ENCODE results near the gene TMEM92. TPM values are rescaled to one million over a fixed set of nuclear protein-coding genes. Genes with fewer than 3 reads are reported as not detected.
A peak's percentile ranks its signal among the peaks of the same experiment; 100 is the strongest.

TMEM92 gene
- total RNA-seq, 1 experiment from 2014 or later: 1.5 TPM

- no TSS peak for BruUV-seq (replicated peaks)
- Mint-ChIP-seq H3K4me1 (ENCODE audit: insufficient read depth, unreplicated experiment) (peaks cover 28% of the 10 kb centered on the region), H3K27me3 (ENCODE audit: insufficient read depth, unreplicated experiment) (no peaks in the 10 kb centered on the region), H3K4me3 (ENCODE audit: unreplicated experiment) (peak overlapping the region; percentile 72), H3K9me3 (ENCODE audit: unreplicated experiment) (no peaks in the 10 kb centered on the region), H3K27ac (ENCODE audit: low read depth, unreplicated experiment) (peak overlapping the region; percentile 89), H3K36me3 (ENCODE audit: insufficient read depth, unreplicated experiment) (peaks cover 4% of the 10 kb centered on the region)
- intact Hi-C loops (cut with micrococcal nuclease): no loop called here
- ChIA-PET CTCF (interaction anchor here (1.3 to 13.0 kb wide), 4 partner anchors 16 to 121 kb away, joined by 4 to 198 read pairs (median 90); partner anchors contain the start of genes COL1A1 and TMEM92), POLR2A (interaction anchor here (1.2 kb wide), 2 partner anchors 14 to 21 kb away, joined by 4 read pairs; no protein-coding TSS in a partner anchor)
- TF ChIP-seq CTCF (IDR thresholded peaks at IDR 0.05; ENCODE audit: unreplicated experiment): no peak
- no peak for DNase-seq (ENCODE audit: unreplicated experiment)
Observed at GRCh38 chr17:50290933-50291332, 16.7 kb downstream of the TMEM92 start.

- peaks cover 28% of the 10 kb centered on the region for H3K4me1 Mint-ChIP-seq (ENCODE audit: insufficient read depth, unreplicated experiment)
- intact Hi-C loops (cut with micrococcal nuclease): no loop called here
- no peaks in the 10 kb centered on the region for H3K36me3 Mint-ChIP-seq (ENCODE audit: insufficient read depth, unreplicated experiment)
Observed at GRCh38 chr17:50292465-50292864, 18.2 kb downstream of the TMEM92 start.

GRCh38 chr17:50295021-50295420, 20.8 kb downstream of the TMEM92 start:
- Mint-ChIP-seq H3K4me1 (ENCODE audit: insufficient read depth, unreplicated experiment) (peaks cover 10% of the 10 kb centered on the region), H3K27me3 (ENCODE audit: insufficient read depth, unreplicated experiment) (no peaks in the 10 kb centered on the region), H3K9me3 (ENCODE audit: unreplicated experiment) (no peaks in the 10 kb centered on the region), H3K27ac (ENCODE audit: low read depth, unreplicated experiment) (no peak overlapping the region), H3K4me3 (ENCODE audit: unreplicated experiment) (no peak overlapping the region), H3K36me3 (ENCODE audit: insufficient read depth, unreplicated experiment) (no peaks in the 10 kb centered on the region)
- no peak for TF ChIP-seq CTCF (IDR thresholded peaks at IDR 0.05; ENCODE audit: unreplicated experiment)
- DNase-seq (ENCODE audit: unreplicated experiment): no peak
- POLR2A ChIA-PET: no interaction called here
- intact Hi-C loops (cut with micrococcal nuclease): no loop called here
- CTCF ChIA-PET: interaction anchor here (1.0 to 13.0 kb wide), 7 partner anchors 20 to 201 kb away, joined by 3 to 198 read pairs (median 18); partner anchors contain the start of genes COL1A1 and TMEM92
- no TSS peak for BruUV-seq (replicated peaks)

More at GRCh38 chr17:50292465-50292864, 18.2 kb downstream of the TMEM92 start:
- no peak for TF ChIP-seq CTCF (IDR thresholded peaks at IDR 0.05; ENCODE audit: unreplicated experiment)
- no TSS peak for BruUV-seq (replicated peaks)
- CTCF ChIA-PET: interaction anchor here (0.6 to 13.0 kb wide), 15 partner anchors 18 to 646 kb away, joined by 3 to 198 read pairs (median 3); partner anchors contain the start of genes COL1A1 and TMEM92
- no peak overlapping the region for H3K27ac Mint-ChIP-seq (ENCODE audit: low read depth, unreplicated experiment)
- H3K4me3 Mint-ChIP-seq (ENCODE audit: unreplicated experiment): no peak overlapping the region
- H3K9me3 Mint-ChIP-seq (ENCODE audit: unreplicated experiment): no peaks in the 10 kb centered on the region
- H3K27me3 Mint-ChIP-seq (ENCODE audit: insufficient read depth, unreplicated experiment): no peaks in the 10 kb centered on the region
- POLR2A ChIA-PET: interaction anchor here (0.6 to 1.4 kb wide), 2 partner anchors 24 to 123 kb away, joined by 3 read pairs; no protein-coding TSS in a partner anchor
- no peak for DNase-seq (ENCODE audit: unreplicated experiment)

GRCh38 chr17:50297407-50297865, 23.2 kb downstream of the TMEM92 start:
- Mint-ChIP-seq H3K4me3 (ENCODE audit: unreplicated experiment) (no peak overlapping the region), H3K27me3 (ENCODE audit: insufficient read depth, unreplicated experiment) (no peaks in the 10 kb centered on the region), H3K4me1 (ENCODE audit: insufficient read depth, unreplicated experiment) (no peaks in the 10 kb centered on the region), H3K36me3 (ENCODE audit: insufficient read depth, unreplicated experiment) (no peaks in the 10 kb centered on the region), H3K9me3 (ENCODE audit: unreplicated experiment) (no peaks in the 10 kb centered on the region), H3K27ac (ENCODE audit: low read depth, unreplicated experiment) (no peak overlapping the region)
- peak; percentile 84 for DNase-seq (ENCODE audit: unreplicated experiment)
- no TSS peak for BruUV-seq (replicated peaks)
- ChIA-PET POLR2A (interaction anchor here (3.0 kb wide), 1 partner anchor 97 kb away, joined by 17 read pairs; no protein-coding TSS in a partner anchor), CTCF (interaction anchor here (0.6 to 13.0 kb wide), 43 partner anchors 8 to 534 kb away, joined by 3 to 198 read pairs (median 4); partner anchors contain the start of genes COL1A1, SGCA and TMEM92)
- TF ChIP-seq CTCF (IDR thresholded peaks at IDR 0.05; ENCODE audit: unreplicated experiment): peak; percentile 99
- intact Hi-C loops (cut with micrococcal nuclease): loop anchor here (1.0 to 2.0 kb wide), 5 partner anchors 23 to 128 kb away; partner anchors contain the start of gene TMEM92

Data from MCF 10A (cell line).